Measurements from ENCODE around the gene PPP1R18. TPM values are rescaled to one million over a fixed set of nuclear protein-coding genes. Genes with fewer than 3 reads are reported as not detected.
A peak's percentile ranks its signal among the peaks of the same experiment; 100 is the strongest.
"Not testable (repeated sequence)": the region's sequence is repeated elsewhere in the genome, so short reads cannot be mapped to it uniquely, and the experiment has no call there.

PPP1R18 gene
- total and polyA plus RNA-seq, 3 experiments from 2014 or later = 149 to 166 (median 153) TPM

GRCh38 chr6:30722280-30723112, 36.1 kb upstream of the PPP1R18 start:
- POLR2A ChIA-PET = interaction anchor here (0.9 to 7.4 kb wide), 8 partner anchors 8 to 206 kb away, joined by 3 to 142 read pairs (median 5); partner anchors contain the start of genes MRPS18B and PPP1R10
- Histone ChIP-seq H3K4me1 (ENCODE audit: insufficient read depth, low read length) (peaks cover 30% of the 10 kb centered on the region), H3K36me3 (ENCODE audit: insufficient read depth, low read length) (peaks cover 28% of the 10 kb centered on the region), H3K4me3 (ENCODE audit: low read length) (peak overlapping the region; percentile 77), H3K27me3 (ENCODE audit: insufficient read depth, low read length, poor library complexity, severe bottlenecking) (no peaks in the 10 kb centered on the region), H3K9me3 (ENCODE audit: low read length) (no peaks in the 10 kb centered on the region), H3K27ac (ENCODE audit: low read depth, low read length) (peak overlapping the region; percentile 91)
- H3K36me3 Mint-ChIP-seq = peaks cover 3 to 63% (median 20%) of the 10 kb centered on the region in 3 donors
- peak overlapping the region; percentile 91 to 99 (median 98) for H3K4me3 Mint-ChIP-seq
- peaks cover 0 to 6% of the 10 kb centered on the region in 2 donors for H3K27me3 Mint-ChIP-seq
- peak; percentile 77 to 88 (median 82) for DNase-seq
- H3K27ac Mint-ChIP-seq = peak overlapping the region; percentile 70 to 98 (median 94)
- no peaks in the 10 kb centered on the region for H3K9me3 Mint-ChIP-seq
- CTCF ChIA-PET = interaction anchor here (0.7 to 17.1 kb wide), 45 partner anchors 9 to 363 kb away, joined by 3 to 697 read pairs (median 4); partner anchors contain the start of genes C6orf136, DHX16, FLOT1 and GNL1
- H3K4me1 Mint-ChIP-seq = peaks cover 44 to 70% (median 45%) of the 10 kb centered on the region in 3 donors

- H3K4me1 ChIP-seq (ENCODE audit: insufficient read depth, low read length) = peaks cover 30% of the 10 kb centered on the region
- H3K9me3 ChIP-seq (ENCODE audit: low read length) = not testable (repeated sequence)
- peaks cover 48 to 73% (median 49%) of the 10 kb centered on the region in 3 donors for H3K4me1 Mint-ChIP-seq
Observed at GRCh38 chr6:30722025-30722279, 35.5 kb upstream of the PPP1R18 start.

GRCh38 chr6:30721198-30722024, 35.0 kb upstream of the PPP1R18 start:
- peak overlapping the region; percentile 91 to 99 (median 98) for H3K4me3 Mint-ChIP-seq
- Histone ChIP-seq H3K4me3 (ENCODE audit: low read length) (peak overlapping the region; percentile 95), H3K36me3 (ENCODE audit: insufficient read depth, low read length) (peaks cover 28% of the 10 kb centered on the region), H3K27ac (ENCODE audit: low read depth, low read length) (peak overlapping the region; percentile 91), H3K4me1 (ENCODE audit: insufficient read depth, low read length) (peaks cover 35% of the 10 kb centered on the region), H3K9me3 (ENCODE audit: low read length) (no peaks in the 10 kb centered on the region), H3K27me3 (ENCODE audit: insufficient read depth, low read length, poor library complexity, severe bottlenecking) (no peaks in the 10 kb centered on the region)
- CTCF ChIA-PET = interaction anchor here (0.6 to 17.1 kb wide), 35 partner anchors 9 to 270 kb away, joined by 3 to 697 read pairs (median 4); partner anchors contain the start of genes DHX16, GNL1, IER3 and NRM
- POLR2A ChIA-PET = interaction anchor here (0.5 to 7.4 kb wide), 16 partner anchors 9 to 220 kb away, joined by 3 to 142 read pairs (median 4); partner anchors contain the start of genes MRPS18B and PPP1R10
- peaks cover 54 to 75% (median 55%) of the 10 kb centered on the region in 3 donors for H3K4me1 Mint-ChIP-seq
- DNase-seq = peak; percentile 93 to 96 (median 96)
- peaks cover 0 to 6% of the 10 kb centered on the region in 2 donors for H3K27me3 Mint-ChIP-seq
- H3K27ac Mint-ChIP-seq = peak overlapping the region; percentile 70 to 98 (median 96)
- H3K36me3 Mint-ChIP-seq = peaks cover 3 to 58% (median 19%) of the 10 kb centered on the region in 3 donors
- no peaks in the 10 kb centered on the region for H3K9me3 Mint-ChIP-seq

More at GRCh38 chr6:30722025-30722279, 35.5 kb upstream of the PPP1R18 start:
- not testable (repeated sequence) for H3K27me3 ChIP-seq (ENCODE audit: insufficient read depth, low read length, poor library complexity, severe bottlenecking); H3K27me3 Mint-ChIP-seq; H3K9me3 Mint-ChIP-seq
- H3K36me3 ChIP-seq (ENCODE audit: insufficient read depth, low read length) = peaks cover 28% of the 10 kb centered on the region
- ChIA-PET POLR2A (interaction anchor here (0.5 to 7.4 kb wide), 14 partner anchors 9 to 221 kb away, joined by 3 to 142 read pairs (median 4); partner anchors contain the start of genes MRPS18B and PPP1R10), CTCF (interaction anchor here (0.6 to 17.1 kb wide), 40 partner anchors 9 to 364 kb away, joined by 3 to 697 read pairs (median 4); partner anchors contain the start of genes DHX16, FLOT1, GNL1 and IER3)
- peaks cover 3 to 61% (median 20%) of the 10 kb centered on the region in 3 donors for H3K36me3 Mint-ChIP-seq
- peak overlapping the region; percentile 91 to 99 (median 98) for H3K4me3 Mint-ChIP-seq
- peak overlapping the region; percentile 91 for H3K27ac ChIP-seq (ENCODE audit: low read depth, low read length)
- peak overlapping the region; percentile 77 for H3K4me3 ChIP-seq (ENCODE audit: low read length)
- DNase-seq = peak in 1 of 5 donors; percentile 23
- peak overlapping the region; percentile 70 to 98 (median 94) for H3K27ac Mint-ChIP-seq

GRCh38 chr6:30720738-30721197, 34.3 kb upstream of the PPP1R18 start:
- Histone ChIP-seq H3K36me3 (ENCODE audit: insufficient read depth, low read length) (peaks cover 27% of the 10 kb centered on the region), H3K27ac (ENCODE audit: low read depth, low read length) (peak overlapping the region; percentile 91), H3K4me3 (ENCODE audit: low read length) (peak overlapping the region; percentile 95), H3K9me3 (ENCODE audit: low read length) (no peaks in the 10 kb centered on the region), H3K27me3 (ENCODE audit: insufficient read depth, low read length, poor library complexity, severe bottlenecking) (no peaks in the 10 kb centered on the region), H3K4me1 (ENCODE audit: insufficient read depth, low read length) (peaks cover 37% of the 10 kb centered on the region)
- POLR2A ChIA-PET = interaction anchor here (0.6 to 7.4 kb wide), 10 partner anchors 10 to 109 kb away, joined by 3 to 142 read pairs (median 8); partner anchors contain the start of genes MRPS18B and PPP1R10
- CTCF ChIA-PET = interaction anchor here (0.8 to 17.1 kb wide), 8 partner anchors 8 to 254 kb away, joined by 3 to 697 read pairs (median 14); partner anchors contain the start of genes DHX16, IER3 and NRM
- Mint-ChIP-seq H3K36me3 (peaks cover 3 to 54% (median 20%) of the 10 kb centered on the region in 3 donors), H3K9me3 (no peaks in the 10 kb centered on the region), H3K4me1 (peaks cover 58 to 76% (median 60%) of the 10 kb centered on the region in 3 donors), H3K27ac (peak overlapping the region; percentile 70 to 98 (median 96)), H3K27me3 (peaks cover 0 to 6% of the 10 kb centered on the region in 2 donors), H3K4me3 (peak overlapping the region; percentile 91 to 99 (median 98))
- peak in 4 of 5 donors; percentile 43 to 73 (median 52) for DNase-seq

GRCh38 chr6:30719791-30720737, 33.6 kb upstream of the PPP1R18 start, which contains the start of gene TUBB:
TSS of gene TUBB (plus strand) at chr6:30720352. CDS start at chr6:30720507, 155 bp downstream.
- Mint-ChIP-seq H3K9me3 (no peaks in the 10 kb centered on the region), H3K4me3 (peak within 1 kb of the TSS; percentile 91 to 99 (median 98)), H3K36me3 (peaks cover 3 to 53% (median 17%) of the 10 kb centered on the region in 3 donors), H3K4me1 (peaks cover 57 to 74% (median 60%) of the 10 kb centered on the region in 3 donors), H3K27me3 (peaks cover 0 to 6% of the 10 kb centered on the region in 2 donors), H3K27ac (peak within 1 kb of the TSS; percentile 78 to 98 (median 96))
- H3K27me3 ChIP-seq (ENCODE audit: insufficient read depth, low read length, poor library complexity, severe bottlenecking) = no peaks in the 10 kb centered on the region
- peak within 1 kb of the TSS; percentile 91 for H3K27ac ChIP-seq (ENCODE audit: low read depth, low read length)
- H3K9me3 ChIP-seq (ENCODE audit: low read length) = no peaks in the 10 kb centered on the region
- H3K4me3 ChIP-seq (ENCODE audit: low read length) = peak within 1 kb of the TSS; percentile 95
- peaks cover 32% of the 10 kb centered on the region for H3K4me1 ChIP-seq (ENCODE audit: insufficient read depth, low read length)
- CTCF ChIA-PET = interaction anchor here (3.6 to 17.1 kb wide), 4 partner anchors 11 to 178 kb away, joined by 16 to 697 read pairs (median 36); partner anchors contain the start of genes DHX16 and NRM
- peaks cover 22% of the 10 kb centered on the region for H3K36me3 ChIP-seq (ENCODE audit: insufficient read depth, low read length)
- peak; percentile 93 to 97 (median 94) for DNase-seq
- POLR2A ChIA-PET = interaction anchor here (0.6 to 7.4 kb wide), 6 partner anchors 29 to 105 kb away, joined by 5 to 142 read pairs (median 8); partner anchors contain the start of genes MRPS18B and PPP1R10

GRCh38 chr6:30719356-30719755, 32.9 kb upstream of the PPP1R18 start:
- Mint-ChIP-seq H3K9me3 (no peaks in the 10 kb centered on the region), H3K36me3 (peaks cover 5 to 53% (median 17%) of the 10 kb centered on the region in 3 donors), H3K27ac (peak overlapping the region; percentile 78 to 98 (median 96)), H3K4me3 (peak overlapping the region; percentile 91 to 99 (median 98)), H3K27me3 (peaks cover 0 to 6% of the 10 kb centered on the region in 2 donors), H3K4me1 (peaks cover 54 to 72% (median 57%) of the 10 kb centered on the region in 3 donors)
- DNase-seq = no peak
- Histone ChIP-seq H3K36me3 (ENCODE audit: insufficient read depth, low read length) (peaks cover 15% of the 10 kb centered on the region), H3K9me3 (ENCODE audit: low read length) (no peaks in the 10 kb centered on the region), H3K4me3 (ENCODE audit: low read length) (peak overlapping the region; percentile 95), H3K27ac (ENCODE audit: low read depth, low read length) (peak overlapping the region; percentile 73), H3K4me1 (ENCODE audit: insufficient read depth, low read length) (peaks cover 26% of the 10 kb centered on the region), H3K27me3 (ENCODE audit: insufficient read depth, low read length, poor library complexity, severe bottlenecking) (no peaks in the 10 kb centered on the region)
- CTCF ChIA-PET = interaction anchor here (1.1 to 17.1 kb wide), 2 partner anchors 42 to 105 kb away, joined by 3 to 697 read pairs; partner anchors contain the start of gene DHX16
- POLR2A ChIA-PET = interaction anchor here (2.5 to 7.4 kb wide), 4 partner anchors 28 to 104 kb away, joined by 8 to 142 read pairs (median 39); partner anchors contain the start of genes MRPS18B and PPP1R10

All from CD8-positive, alpha-beta memory T cell (primary cell).